ENCODE data around the gene INO80D. TPM values are rescaled to one million over a fixed set of nuclear protein-coding genes. Genes with fewer than 3 reads are reported as not detected.
A peak's percentile ranks its signal among the peaks of the same experiment; 100 is the strongest.

The INO80D gene
- total RNA-seq, 1 experiment from 2014 or later: 14.4 TPM

GRCh38 chr2:206056286-206056685, 29.7 kb downstream of the INO80D start:
- ChIA-PET CTCF (no interaction called here), RAD21 (ENCODE audit: low non-redundant PET in 1 of 2, low total read pairs in 2 of 2, uncharacterized antibody in 2 of 2, unreplicated experiment in 2 of 2) (no interaction called here), POLR2A (no interaction called here)
- BruUV-seq (replicated peaks): TSS peak; percentile 46
- no peak overlapping the region for H3K9ac ChIP-seq (ENCODE audit: low read length)
- TF ChIP-seq ZNF274 (IDR thresholded peaks at IDR 0.05; ENCODE audit: low read depth, low read length): no peak
- TF ChIP-seq ELF1 (IDR thresholded peaks at IDR 0.05; ENCODE audit: borderline replicate concordance, low read depth): no peak
- no peak for TF ChIP-seq TCF7L2 (IDR thresholded peaks at IDR 0.05; ENCODE audit: borderline replicate concordance, extremely low read depth, insufficient read depth, insufficient read length)
- no peak for TF ChIP-seq JUND (IDR thresholded peaks at IDR 0.05)
- no peak for TF ChIP-seq SP1 (IDR thresholded peaks at IDR 0.05; ENCODE audit: low read depth)
- ATAC-seq (no peak), DNase-seq (ENCODE audit: low read depth, low spot score) (no peak)
- no peaks in the 10 kb centered on the region for H3K4me1 ChIP-seq (ENCODE audit: control insufficient read depth in 1 of 2, insufficient read depth in 2 of 2, low read length in 2 of 2)
- H3K9me2 ChIP-seq (ENCODE audit: insufficient read depth): no peaks in the 10 kb centered on the region
- H2AFZ ChIP-seq (ENCODE audit: low read depth, low read length, poor library complexity, severe bottlenecking): no peak overlapping the region
- peaks cover 5 to 8% of the 10 kb centered on the region in 2 experiments; a peak in 1 of 4 replicates for H3K36me3 ChIP-seq (ENCODE audit: control insufficient read depth in 1 of 2, insufficient read depth in 2 of 2, low read length in 2 of 2)
- no peaks in the 10 kb centered on the region for H4K20me1 ChIP-seq (ENCODE audit: insufficient read depth)
- H3K27me3 ChIP-seq (ENCODE audit: insufficient read depth, low read length): no peaks in the 10 kb centered on the region
- H3K27ac ChIP-seq (ENCODE audit: low read depth, low read length): no peak overlapping the region
- H3K4me3 ChIP-seq (replicated peaks in 1 of 2; ENCODE audit: low read depth in 1 of 2, low read length in 2 of 2): no peak overlapping the region
- H3K9me3 ChIP-seq (ENCODE audit: control insufficient read depth in 1 of 2, insufficient read depth in 1 of 2, low read depth in 1 of 2, low read length in 2 of 2): no peaks in the 10 kb centered on the region
- intact Hi-C loops (cut with micrococcal nuclease): no loop called here
- H3K4me2 ChIP-seq (ENCODE audit: low read length): no peak overlapping the region
- no peaks in the 10 kb centered on the region; the same call in 1 of the 2 replicates for H3K79me2 ChIP-seq (ENCODE audit: insufficient read depth, low read length)

GRCh38 chr2:206054952-206055351, 31.0 kb downstream of the INO80D start:
- no peaks in the 10 kb centered on the region for H4K20me1 ChIP-seq (ENCODE audit: insufficient read depth)
- TF ChIP-seq EGR1 (IDR thresholded peaks at IDR 0.05; ENCODE audit: low read depth): no peak
- no peak for TF ChIP-seq EZH2phosphoT487 (IDR thresholded peaks at IDR 0.05; ENCODE audit: borderline replicate concordance)
- no peak for TF ChIP-seq REST (IDR thresholded peaks at IDR 0.05; ENCODE audit: low read depth)
- TF ChIP-seq POLR2A (IDR thresholded peaks at IDR 0.05; ENCODE audit: borderline replicate concordance, extremely low read depth, insufficient read depth, insufficient read length): no peak
- TF ChIP-seq SP1 (IDR thresholded peaks at IDR 0.05; ENCODE audit: low read depth): no peak
- TF ChIP-seq ZFX (IDR thresholded peaks at IDR 0.05): no peak
- no peak for TF ChIP-seq CEBPB (IDR thresholded peaks at IDR 0.05; ENCODE audit: low read depth)
- TF ChIP-seq, protein P1, sequence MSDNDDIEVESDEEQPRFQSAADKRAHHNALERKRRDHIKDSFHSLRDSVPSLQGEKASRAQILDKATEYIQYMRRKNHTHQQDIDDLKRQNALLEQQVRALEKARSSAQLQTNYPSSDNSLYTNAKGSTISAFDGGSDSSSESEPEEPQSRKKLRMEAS (IDR thresholded peaks at IDR 0.05): no peak
- TF ChIP-seq EZH2 (IDR thresholded peaks at IDR 0.05): no peak
- TF ChIP-seq, protein P2, sequence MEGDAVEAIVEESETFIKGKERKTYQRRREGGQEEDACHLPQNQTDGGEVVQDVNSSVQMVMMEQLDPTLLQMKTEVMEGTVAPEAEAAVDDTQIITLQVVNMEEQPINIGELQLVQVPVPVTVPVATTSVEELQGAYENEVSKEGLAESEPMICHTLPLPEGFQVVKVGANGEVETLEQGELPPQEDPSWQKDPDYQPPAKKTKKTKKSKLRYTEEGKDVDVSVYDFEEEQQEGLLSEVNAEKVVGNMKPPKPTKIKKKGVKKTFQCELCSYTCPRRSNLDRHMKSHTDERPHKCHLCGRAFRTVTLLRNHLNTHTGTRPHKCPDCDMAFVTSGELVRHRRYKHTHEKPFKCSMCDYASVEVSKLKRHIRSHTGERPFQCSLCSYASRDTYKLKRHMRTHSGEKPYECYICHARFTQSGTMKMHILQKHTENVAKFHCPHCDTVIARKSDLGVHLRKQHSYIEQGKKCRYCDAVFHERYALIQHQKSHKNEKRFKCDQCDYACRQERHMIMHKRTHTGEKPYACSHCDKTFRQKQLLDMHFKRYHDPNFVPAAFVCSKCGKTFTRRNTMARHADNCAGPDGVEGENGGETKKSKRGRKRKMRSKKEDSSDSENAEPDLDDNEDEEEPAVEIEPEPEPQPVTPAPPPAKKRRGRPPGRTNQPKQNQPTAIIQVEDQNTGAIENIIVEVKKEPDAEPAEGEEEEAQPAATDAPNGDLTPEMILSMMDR (IDR thresholded peaks at IDR 0.05 in 2 of 3, conservative IDR thresholded peaks at IDR 0.05 in 1 of 3; ENCODE audit: borderline replicate concordance in 1 of 3, insufficient read depth in 1 of 3, low read depth in 2 of 3, low read length in 2 of 3): no peak
- TF ChIP-seq, protein P3, sequence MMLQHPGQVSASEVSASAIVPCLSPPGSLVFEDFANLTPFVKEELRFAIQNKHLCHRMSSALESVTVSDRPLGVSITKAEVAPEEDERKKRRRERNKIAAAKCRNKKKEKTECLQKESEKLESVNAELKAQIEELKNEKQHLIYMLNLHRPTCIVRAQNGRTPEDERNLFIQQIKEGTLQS (IDR thresholded peaks at IDR 0.05): no peak
- no peak for TF ChIP-seq POLR2AphosphoS5 (IDR thresholded peaks at IDR 0.05; ENCODE audit: low read depth, low read length)
- no peaks in the 10 kb centered on the region; the same call in 1 of the 2 replicates for H3K79me2 ChIP-seq (ENCODE audit: insufficient read depth, low read length)
- H3K9me3 ChIP-seq (ENCODE audit: control insufficient read depth in 1 of 2, insufficient read depth in 1 of 2, low read depth in 1 of 2, low read length in 2 of 2): no peaks in the 10 kb centered on the region
- intact Hi-C loops (cut with micrococcal nuclease): no loop called here
- ChIA-PET POLR2A (no interaction called here), RAD21 (ENCODE audit: low non-redundant PET in 1 of 2, low total read pairs in 2 of 2, uncharacterized antibody in 2 of 2, unreplicated experiment in 2 of 2) (no interaction called here), CTCF (no interaction called here)
- no peak overlapping the region for H3K4me3 ChIP-seq (replicated peaks in 1 of 2; ENCODE audit: low read depth in 1 of 2, low read length in 2 of 2)
- H3K9me2 ChIP-seq (ENCODE audit: insufficient read depth): no peaks in the 10 kb centered on the region
- ATAC-seq (no peak), DNase-seq (ENCODE audit: low read depth, low spot score) (no peak)
- no peak overlapping the region for H3K9ac ChIP-seq (ENCODE audit: low read length)
- no peaks in the 10 kb centered on the region for H3K4me1 ChIP-seq (ENCODE audit: control insufficient read depth in 1 of 2, insufficient read depth in 2 of 2, low read length in 2 of 2)
- H3K4me2 ChIP-seq (ENCODE audit: low read length): no peak overlapping the region
- H3K36me3 ChIP-seq (ENCODE audit: control insufficient read depth in 1 of 2, insufficient read depth in 2 of 2, low read length in 2 of 2): peaks cover 5 to 8% of the 10 kb centered on the region in 2 experiments; a peak in 1 of 4 replicates
- no peaks in the 10 kb centered on the region for H3K27me3 ChIP-seq (ENCODE audit: insufficient read depth, low read length)
- no peak overlapping the region for H3K27ac ChIP-seq (ENCODE audit: low read depth, low read length)
- BruUV-seq (replicated peaks): no TSS peak
- no peak overlapping the region for H2AFZ ChIP-seq (ENCODE audit: low read depth, low read length, poor library complexity, severe bottlenecking)

Measured in HCT116 (cell line).